Naive B cell (primary cell): ENCODE results near the gene ALPP. TPM values are rescaled to one million over a fixed set of nuclear protein-coding genes. Genes with fewer than 3 reads are reported as not detected.
"Not testable (repeated sequence)": the region's sequence is repeated elsewhere in the genome, so short reads cannot be mapped to it uniquely, and the experiment has no call there.

Source experiments
- ATAC-seq, 2 donors: fragments of 150-1000 bp; cut with Tn5 transposase; 2 replicates each; pipeline ENCODE4 v1.10.0; 2021; ENCODE audit warnings: low read depth in 2 of 2, mild to moderate bottlenecking in 2 of 2, moderate library complexity in 2 of 2
- DNase-seq: peaks from one replicate; pipeline ENCODE4 v3.0.0; 2022
- H3K27ac Mint-ChIP-seq, 6 donors: one replicate each; pipeline ENCODE4 v1.8.0; 2020 to 2022; ENCODE audit warnings: mild to moderate bottlenecking in 6 of 6, mixed read lengths in 6 of 6, moderate library complexity in 5 of 6, inconsistent platforms in 2 of 6
- H3K27me3 Mint-ChIP-seq, 3 donors: one replicate each; pipeline ENCODE4 v1.8.0; 2021 to 2022; ENCODE audit warnings: mixed read lengths in 3 of 3, mild to moderate bottlenecking in 1 of 3
- H3K36me3 Mint-ChIP-seq, 2 donors: one replicate each; pipeline ENCODE4 v1.8.0; 2020 to 2022; ENCODE audit warnings: mixed read lengths in 2 of 2, inconsistent platforms in 1 of 2, mild to moderate bottlenecking in 1 of 2
- H3K4me1 Mint-ChIP-seq, 3 donors: one replicate each; pipeline ENCODE4 v1.8.0; 2020 to 2022; ENCODE audit warnings: mixed read lengths in 3 of 3, inconsistent platforms in 1 of 3, mild to moderate bottlenecking in 1 of 3, moderate library complexity in 1 of 3
- H3K4me3 Mint-ChIP-seq, 8 donors: one replicate each; pipeline ENCODE4 v1.8.0; 2020 to 2022; ENCODE audit warnings: mild to moderate bottlenecking in 8 of 8, mixed read lengths in 8 of 8, moderate library complexity in 8 of 8, inconsistent platforms in 2 of 8
- H3K9me3 Mint-ChIP-seq, 7 donors: one replicate each; pipeline ENCODE4 v1.8.0; 2020 to 2022; ENCODE audit warnings: mixed read lengths in 7 of 7, mild to moderate bottlenecking in 5 of 7, inconsistent platforms in 2 of 7, moderate library complexity in 1 of 7
- polyA plus RNA-seq, 6 donors: library from polyadenylated mRNA; unstranded; fragments of 300-500 nt; fragmentation: Illumina TruSeq; gene quantifications; one replicate each; pipeline ENCODE4 v1.2.3, GENCODE V29; 2021; ENCODE audit warnings: low read depth in 6 of 6

The ALPP gene
- polyA plus RNA-seq, 6 donors from 2014 or later = 0.26 to 0.69 (median 0.40) TPM; not detected in 3

DNA sequence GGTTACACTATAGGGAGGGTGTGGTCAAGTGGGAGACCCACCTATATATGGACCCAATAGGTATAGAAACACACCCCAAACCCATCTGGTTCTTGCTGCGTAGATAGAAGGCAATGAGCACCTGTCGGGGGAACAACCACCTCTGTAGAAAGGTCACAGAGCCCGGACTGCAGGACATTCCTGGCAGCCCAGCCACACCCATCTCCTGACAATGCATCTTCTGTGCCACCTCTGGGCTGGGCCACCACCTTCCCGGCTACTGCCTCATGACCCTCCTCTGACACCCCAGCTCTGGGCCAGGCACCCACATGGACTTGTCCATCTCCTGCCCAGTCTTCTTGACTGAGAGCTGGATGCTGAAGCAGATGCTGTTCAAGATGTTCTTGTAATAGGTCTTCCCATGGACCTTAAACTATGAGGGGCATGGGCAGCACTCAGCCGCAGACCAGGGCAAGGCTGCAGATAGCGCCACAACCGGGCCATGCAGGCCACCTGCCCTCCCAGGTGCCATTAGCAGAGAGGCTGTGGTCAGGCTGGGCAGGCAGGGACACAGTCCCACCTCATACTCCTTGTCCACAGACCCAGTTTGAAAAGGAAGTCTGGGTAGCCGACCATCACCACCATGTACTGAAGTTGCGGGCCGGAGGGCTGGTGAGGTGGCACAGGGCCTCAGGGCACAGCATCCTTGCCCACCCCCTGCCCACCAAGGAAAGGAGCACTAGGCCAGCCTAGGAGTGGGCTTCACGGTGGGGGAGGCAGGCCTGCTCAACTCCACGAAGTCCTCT, 37.4 kb downstream of the ALPP start:
- ATAC-seq (no peak), DNase-seq (no peak)
- H3K9me3 Mint-ChIP-seq = no peaks in the 10 kb centered on the region
- no peaks in the 10 kb centered on the region for H3K36me3 Mint-ChIP-seq
- no peak overlapping the region for H3K27ac Mint-ChIP-seq
- H3K27me3 Mint-ChIP-seq = peaks cover 25 to 74% (median 39%) of the 10 kb centered on the region in 3 donors
- peak overlapping the region in 1 of 8 donors; percentile 59 for H3K4me3 Mint-ChIP-seq
- H3K4me1 Mint-ChIP-seq = peaks cover 7 to 29% (median 25%) of the 10 kb centered on the region in 3 donors

GRCh38 chr2:232416521-232417470, 38.2 kb downstream of the ALPP start:
- H3K4me1 Mint-ChIP-seq = peaks cover 10 to 31% (median 25%) of the 10 kb centered on the region in 3 donors

DNA sequence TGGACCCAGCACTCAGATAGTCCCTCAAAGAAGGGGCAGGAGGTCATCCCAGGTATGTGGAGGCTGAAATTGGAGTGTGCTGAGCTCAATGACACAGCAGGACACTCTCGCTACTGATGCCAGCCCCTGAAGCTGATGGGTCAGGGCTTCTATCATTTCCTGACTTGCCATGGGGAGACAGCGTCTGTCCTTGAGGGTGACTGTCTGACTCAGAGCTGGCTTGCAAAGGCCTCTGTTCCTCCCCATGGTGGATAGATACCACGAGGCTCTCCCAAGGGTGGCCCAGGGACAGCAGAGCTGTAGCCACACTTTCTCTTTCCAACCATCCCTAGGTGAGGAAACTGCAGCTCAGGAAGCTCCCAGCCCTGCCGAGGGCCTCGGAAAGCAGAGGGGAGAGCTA, 38.9 kb downstream of the ALPP start:
- Mint-ChIP-seq H3K9me3 (peaks cover 0 to 9% (median 3%) of the 10 kb centered on the region in 7 donors), H3K36me3 (peaks cover under 1 to 10% of the 10 kb centered on the region in 2 donors), H3K27me3 (peaks cover 30 to 85% (median 51%) of the 10 kb centered on the region in 3 donors), H3K4me3 (no peak overlapping the region), H3K4me1 (peaks cover 12 to 29% (median 22%) of the 10 kb centered on the region in 3 donors), H3K27ac (no peak overlapping the region)
- ATAC-seq = no peak
- DNase-seq = no peak

More at GRCh38 chr2:232416521-232417470, 38.2 kb downstream of the ALPP start:
- Mint-ChIP-seq H3K9me3 (peaks cover 0 to 2% (median 2%) of the 10 kb centered on the region in 7 donors), H3K27ac (no peak overlapping the region), H3K27me3 (peaks cover 27 to 80% (median 44%) of the 10 kb centered on the region in 3 donors), H3K4me3 (peak overlapping the region in 1 of 8 donors; percentile 21), H3K36me3 (peaks cover 0 to 3% of the 10 kb centered on the region in 2 donors)
- ATAC-seq (no peak), DNase-seq (no peak)

DNA sequence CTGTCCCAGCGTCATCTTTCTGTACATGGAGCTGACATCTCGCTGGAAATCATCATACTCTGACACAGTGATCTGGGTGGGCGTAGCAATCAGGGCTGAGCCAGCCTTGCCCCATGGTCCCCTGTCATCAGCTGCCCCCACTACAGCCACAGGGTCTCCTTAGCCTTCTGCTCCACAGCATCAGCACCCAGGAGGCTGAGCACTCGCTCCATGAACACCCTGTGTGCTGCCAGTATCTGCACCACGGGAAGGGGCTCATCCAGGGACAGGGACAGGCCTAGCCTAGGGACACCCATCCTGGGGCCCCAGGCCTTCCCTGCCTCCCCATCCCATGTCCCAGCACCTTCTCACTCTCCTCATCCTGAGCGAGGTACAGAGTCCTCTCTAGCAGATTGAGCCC, 39.5 kb downstream of the ALPP start:
- no peak for DNase-seq
- ATAC-seq = no peak
- Mint-ChIP-seq H3K27ac (no peak overlapping the region), H3K27me3 (peaks cover 33 to 86% (median 57%) of the 10 kb centered on the region in 3 donors), H3K36me3 (peaks cover 4 to 15% of the 10 kb centered on the region in 2 donors), H3K4me1 (peaks cover 12 to 25% (median 17%) of the 10 kb centered on the region in 3 donors), H3K4me3 (peak overlapping the region in 7 of 8 donors; percentile 21 to 91 (median 73)), H3K9me3 (peaks cover 2 to 15% (median 6%) of the 10 kb centered on the region in 7 donors)

DNA sequence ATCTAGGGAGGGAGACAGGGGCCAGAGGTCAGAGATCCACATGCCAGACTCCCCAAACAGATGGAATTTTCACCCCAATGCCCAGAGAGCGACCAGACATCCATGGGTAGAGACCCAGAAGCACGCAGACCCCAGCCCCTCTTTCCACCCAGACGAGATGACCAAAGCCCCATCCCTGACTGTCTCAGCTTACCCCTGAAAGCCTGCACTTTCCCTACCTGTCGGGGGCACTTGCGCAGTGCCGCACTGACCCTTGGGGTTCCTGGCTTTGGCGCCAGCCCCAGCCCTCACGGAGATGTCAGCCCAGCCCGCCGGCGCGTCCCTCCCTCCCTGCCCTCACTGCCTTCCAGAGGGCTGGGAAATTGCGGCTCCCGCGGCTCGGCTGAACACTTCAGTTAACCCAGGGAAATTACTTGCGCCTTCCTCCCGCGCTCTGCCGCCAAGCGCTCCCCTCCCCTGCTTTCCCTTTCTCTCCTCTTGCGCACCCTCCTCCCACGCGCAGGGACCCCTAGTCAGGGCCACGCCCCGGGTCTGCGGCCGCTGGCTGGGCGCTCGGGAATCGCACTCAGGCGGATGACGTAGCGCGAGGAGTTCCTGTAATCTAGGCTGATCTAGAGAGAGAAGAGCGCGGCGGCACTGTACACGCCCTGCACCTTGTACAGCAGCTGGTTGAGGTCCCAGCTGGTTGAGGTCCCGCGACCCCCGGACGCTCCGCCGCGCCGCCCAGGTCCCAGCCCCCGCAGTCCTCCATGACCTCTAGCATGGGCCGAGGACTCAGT, 40.1 kb downstream of the ALPP start:
- no peak for DNase-seq
- Mint-ChIP-seq H3K4me3 (peak overlapping the region in 7 of 8 donors; percentile 21 to 91 (median 73)), H3K27me3 (peaks cover 39 to 88% (median 59%) of the 10 kb centered on the region in 3 donors), H3K9me3 (peaks cover 2 to 19% (median 7%) of the 10 kb centered on the region in 7 donors), H3K4me1 (peaks cover 12 to 19% (median 13%) of the 10 kb centered on the region in 3 donors), H3K27ac (no peak overlapping the region), H3K36me3 (peaks cover 4 to 15% of the 10 kb centered on the region in 2 donors)
- peak in 1 of 2 donors; percentile 45 for ATAC-seq

DNA sequence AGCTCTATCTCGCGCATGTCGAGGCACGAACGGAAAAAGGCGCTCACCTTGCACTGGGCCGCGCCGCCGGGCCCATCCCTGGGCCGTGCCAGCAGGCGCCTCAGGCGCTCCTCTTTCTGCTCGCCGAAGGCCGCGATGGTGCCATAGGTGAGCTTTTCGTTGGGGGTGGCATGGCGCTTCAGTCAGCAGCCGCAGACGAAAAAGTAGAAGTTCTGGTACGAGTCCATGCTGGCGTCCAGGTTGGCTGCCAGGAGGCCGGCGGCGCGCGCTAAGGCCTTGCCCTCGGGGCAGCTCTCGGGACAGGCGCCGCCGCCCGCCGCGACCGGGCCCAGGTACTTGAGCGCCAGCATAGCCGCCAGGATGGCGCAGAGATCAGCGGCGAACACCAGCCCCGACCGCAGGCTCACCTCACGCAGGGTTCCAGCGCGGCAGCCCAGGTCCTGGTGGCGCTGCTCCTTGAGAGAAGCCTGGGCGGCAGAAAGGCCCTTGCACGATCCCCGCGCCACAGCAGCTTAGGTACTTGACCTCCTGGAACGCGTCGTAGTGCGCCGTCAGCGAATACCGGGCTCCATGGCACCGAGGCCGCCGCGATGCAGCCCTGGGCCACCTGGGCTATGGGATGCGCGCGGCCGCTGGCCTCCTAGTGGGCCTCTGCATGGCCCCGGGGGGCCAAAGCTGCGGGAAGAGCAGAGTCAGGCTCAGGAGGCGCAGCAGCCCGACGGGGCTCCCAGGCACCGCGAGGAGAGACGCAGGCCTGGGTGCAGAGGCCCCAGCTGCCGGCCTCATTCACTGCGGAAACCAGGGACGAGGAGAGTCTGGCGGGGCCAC, 40.9 kb downstream of the ALPP start:
- DNase-seq = no peak
- Mint-ChIP-seq H3K36me3 (peaks cover 4 to 15% of the 10 kb centered on the region in 2 donors), H3K27ac (no peak overlapping the region), H3K27me3 (peaks cover 39 to 86% (median 58%) of the 10 kb centered on the region in 3 donors), H3K4me3 (peak overlapping the region in 5 of 8 donors; percentile 53 to 78 (median 67)), H3K9me3 (peaks cover 2 to 22% (median 8%) of the 10 kb centered on the region in 7 donors), H3K4me1 (peaks cover 12 to 18% (median 13%) of the 10 kb centered on the region in 3 donors)
- no peak for ATAC-seq

DNA sequence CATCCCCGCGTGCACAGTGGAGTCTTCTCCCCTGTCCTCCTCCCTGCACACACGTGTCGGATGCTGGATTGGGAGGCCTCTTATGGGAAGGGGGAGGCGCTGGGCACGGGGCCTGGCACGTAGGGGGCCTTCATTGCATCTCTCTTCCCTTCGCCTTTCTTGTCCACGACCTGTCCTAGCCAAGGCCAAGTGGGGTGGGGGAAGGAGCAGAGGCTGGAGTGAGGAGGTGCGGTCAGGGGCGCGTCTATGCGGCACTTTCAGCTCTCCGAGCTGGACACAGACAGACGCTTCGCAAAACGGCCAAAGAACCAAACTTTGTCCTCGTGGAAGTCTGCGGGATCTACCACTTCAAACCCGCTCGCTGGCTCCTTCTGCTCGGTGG, 41.5 kb downstream of the ALPP start:
- no peak for ATAC-seq
- Mint-ChIP-seq H3K27ac (no peak overlapping the region), H3K27me3 (peaks cover 41 to 84% (median 61%) of the 10 kb centered on the region in 3 donors), H3K4me3 (peak overlapping the region in 5 of 8 donors; percentile 15 to 53 (median 42)), H3K9me3 (peaks cover 2 to 22% (median 8%) of the 10 kb centered on the region in 7 donors), H3K4me1 (peaks cover 12 to 18% (median 13%) of the 10 kb centered on the region in 3 donors), H3K36me3 (peaks cover 4 to 15% of the 10 kb centered on the region in 2 donors)
- no peak for DNase-seq

DNA sequence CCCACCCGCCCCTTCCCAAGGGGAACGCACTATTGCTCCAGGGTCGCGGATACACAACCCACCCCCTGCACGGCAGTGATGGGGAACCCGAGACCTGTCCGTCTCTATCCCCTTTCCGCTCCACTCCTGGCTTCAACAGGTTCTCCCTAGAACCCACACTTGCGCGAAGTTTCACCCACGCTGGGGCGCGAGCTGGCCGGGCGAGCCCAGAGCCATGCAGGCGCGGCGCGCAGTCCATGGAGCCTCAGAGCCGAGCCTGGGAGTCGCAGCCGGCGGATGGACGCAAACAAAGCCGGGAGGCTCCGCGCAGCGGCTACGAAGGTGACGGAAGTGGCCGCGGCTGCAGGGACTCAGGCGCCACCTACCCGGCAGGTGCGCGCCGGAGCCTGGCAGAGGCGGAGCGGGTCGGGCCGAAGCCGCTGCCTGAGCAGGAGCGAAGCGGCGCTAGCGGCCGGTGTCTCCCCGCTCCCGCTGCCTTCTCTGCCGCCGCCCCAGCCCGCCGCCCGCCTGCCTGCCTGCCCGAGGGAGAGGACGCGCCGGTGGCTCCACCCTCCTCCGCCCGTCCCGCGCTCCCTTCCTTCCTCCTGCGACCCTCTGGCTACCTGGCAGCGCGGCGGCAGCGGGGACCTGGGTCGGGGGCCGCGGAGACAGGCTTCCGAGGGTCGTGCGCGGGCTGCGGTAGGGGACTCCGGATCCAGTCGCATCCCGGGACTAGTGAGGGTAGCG, 42.1 kb downstream of the ALPP start:
- Mint-ChIP-seq H3K36me3 (peaks cover 4 to 15% of the 10 kb centered on the region in 2 donors), H3K27me3 (peaks cover 41 to 84% (median 61%) of the 10 kb centered on the region in 3 donors), H3K4me1 (peaks cover 12 to 18% (median 13%) of the 10 kb centered on the region in 3 donors), H3K4me3 (peak overlapping the region in 6 of 8 donors; percentile 25 to 56 (median 49)), H3K9me3 (peaks cover 2 to 22% (median 8%) of the 10 kb centered on the region in 7 donors), H3K27ac (no peak overlapping the region)
- ATAC-seq (peak in 1 of 2 donors; percentile 43), DNase-seq (no peak)

DNA sequence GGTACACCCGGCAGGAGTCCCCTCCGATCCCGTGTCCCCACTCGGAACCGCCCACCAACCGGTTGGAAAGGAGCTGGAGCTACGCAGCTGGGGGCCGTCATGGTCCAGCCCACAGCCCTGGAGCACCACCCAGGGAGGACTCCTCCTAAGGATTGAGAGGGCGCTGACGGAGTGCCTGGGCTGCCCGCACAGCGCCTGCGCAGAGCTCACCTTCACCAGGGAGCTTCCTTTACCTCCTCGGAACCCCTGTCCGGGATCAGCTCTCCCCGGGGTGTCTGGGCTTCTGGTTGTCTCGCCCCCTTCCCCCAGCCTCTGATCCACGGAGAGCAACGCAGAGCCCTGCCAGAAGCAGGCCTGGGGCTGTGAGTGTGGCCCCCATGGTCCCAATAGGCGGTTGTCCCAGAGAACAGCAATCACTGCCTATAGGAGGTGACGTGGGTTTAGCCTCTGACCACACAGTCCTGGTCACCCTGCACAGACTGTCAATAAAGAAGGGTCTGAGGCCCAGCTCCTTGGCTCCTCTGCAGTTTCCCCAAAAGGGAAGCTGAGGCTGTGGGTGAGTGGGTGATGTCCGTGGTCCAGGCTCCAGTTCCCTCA, 42.7 kb downstream of the ALPP start:
- DNase-seq (no peak), ATAC-seq (no peak)
- Mint-ChIP-seq H3K27me3 (peaks cover 40 to 78% (median 56%) of the 10 kb centered on the region in 3 donors), H3K4me3 (peak overlapping the region in 6 of 8 donors; percentile 49 to 78 (median 60)), H3K4me1 (peaks cover 12 to 18% (median 13%) of the 10 kb centered on the region in 3 donors), H3K9me3 (peaks cover 2 to 22% (median 8%) of the 10 kb centered on the region in 7 donors), H3K27ac (peak overlapping the region in 1 of 6 donors; percentile 3), H3K36me3 (peaks cover 4 to 15% of the 10 kb centered on the region in 2 donors)

- Mint-ChIP-seq H3K4me1 (peaks cover 12 to 18% (median 13%) of the 10 kb centered on the region in 3 donors), H3K9me3 (peaks cover 2 to 22% (median 8%) of the 10 kb centered on the region in 7 donors), H3K36me3 (peaks cover 4 to 15% of the 10 kb centered on the region in 2 donors), H3K27ac (no peak overlapping the region), H3K4me3 (peak overlapping the region in 6 of 8 donors; percentile 22 to 76 (median 54)), H3K27me3 (peaks cover 40 to 71% (median 56%) of the 10 kb centered on the region in 3 donors)
- no peak for ATAC-seq
- no peak for DNase-seq
Measured at GRCh38 chr2:232422051-232422450, 43.5 kb downstream of the ALPP start.

DNA sequence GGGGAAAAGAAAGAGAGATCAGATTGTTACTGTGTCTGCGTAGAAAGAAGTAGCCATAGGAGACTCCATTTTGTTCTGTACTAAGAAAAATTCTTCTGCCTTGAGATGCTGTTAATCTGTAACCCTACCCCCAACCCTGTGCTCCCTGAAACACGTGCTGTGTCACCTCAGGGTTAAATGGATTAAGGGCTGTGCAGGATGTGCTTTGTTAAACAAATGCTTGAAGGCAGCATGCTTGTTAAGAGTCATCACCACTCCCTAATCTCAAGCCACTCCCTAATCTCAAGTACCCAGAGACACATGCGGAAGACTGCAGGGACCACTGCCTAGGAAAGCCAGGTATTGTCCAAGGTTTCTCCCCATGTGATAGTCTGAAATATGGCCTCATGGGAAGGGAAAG, 44.4 kb downstream of the ALPP start:
- H3K4me3 Mint-ChIP-seq, DNase-seq, ATAC-seq: not testable (repeated sequence)
- Mint-ChIP-seq H3K36me3 (peaks cover 4 to 15% of the 10 kb centered on the region in 2 donors), H3K27ac (peak overlapping the region in 1 of 6 donors; percentile 9), H3K4me1 (peaks cover 11 to 18% (median 12%) of the 10 kb centered on the region in 3 donors), H3K27me3 (peaks cover 39 to 62% (median 54%) of the 10 kb centered on the region in 3 donors), H3K9me3 (peaks cover 2 to 22% (median 8%) of the 10 kb centered on the region in 7 donors)
